NCI-H82 (cell line): ENCODE data around the gene LRRC32.
A peak's percentile ranks its signal among the peaks of the same experiment; 100 is the strongest.
"Not testable (repeated sequence)": the region's sequence is repeated elsewhere in the genome, so short reads cannot be mapped to it uniquely, and the experiment has no call there.

Source experiments
- DNase-seq: peaks from one replicate; lab custom pipeline; 2025; lab: John Stamatoyannopoulos, UW

Gene LRRC32

GRCh38 chr11:76629116-76629852 lies 41.3 kb downstream of the LRRC32 start:
- no peak for DNase-seq

GRCh38 chr11:76628408-76628947 lies 42.1 kb downstream of the LRRC32 start:
- DNase-seq = no peak

GRCh38 chr11:76627606-76628005 lies 42.9 kb downstream of the LRRC32 start:
- DNase-seq = no peak

- no peak for DNase-seq
Measured at GRCh38 chr11:76626921-76627401, 43.6 kb downstream of the LRRC32 start.

- no peak for DNase-seq
Measured at GRCh38 chr11:76626266-76626665, 44.3 kb downstream of the LRRC32 start.

- no peak for DNase-seq
Measured at GRCh38 chr11:76625472-76626186, 44.9 kb downstream of the LRRC32 start.

- no peak for DNase-seq
Measured at GRCh38 chr11:76624500-76625379, 45.8 kb downstream of the LRRC32 start.

GRCh38 chr11:76623884-76624419 lies 46.6 kb downstream of the LRRC32 start:
- no peak for DNase-seq

GRCh38 chr11:76623171-76623883 lies 47.2 kb downstream of the LRRC32 start:
- DNase-seq = peak; percentile 12

GRCh38 chr11:76622493-76623094 lies 48.0 kb downstream of the LRRC32 start:
- no peak for DNase-seq

- no peak for DNase-seq
Measured at GRCh38 chr11:76621868-76622267, 48.7 kb downstream of the LRRC32 start.

- DNase-seq = no peak
Measured at GRCh38 chr11:76621466-76621865, 49.1 kb downstream of the LRRC32 start.

- DNase-seq = no peak
Measured at GRCh38 chr11:76620489-76620888, 50.1 kb downstream of the LRRC32 start.

GRCh38 chr11:76619801-76620200 lies 50.7 kb downstream of the LRRC32 start:
- not testable (repeated sequence) for DNase-seq

GRCh38 chr11:76617553-76618265 lies 52.8 kb downstream of the LRRC32 start:
- no peak for DNase-seq

GRCh38 chr11:76616676-76617552 lies 53.6 kb downstream of the LRRC32 start:
- no peak for DNase-seq

GRCh38 chr11:76615950-76616349 lies 54.6 kb downstream of the LRRC32 start:
- DNase-seq = no peak

- no peak for DNase-seq
Measured at GRCh38 chr11:76614471-76615179, 55.9 kb downstream of the LRRC32 start.
